K562 (cell line): Measurements from ENCODE around the gene CDC6. TPM values are rescaled to one million over a fixed set of nuclear protein-coding genes. Genes with fewer than 3 reads are reported as not detected.

ENCODE experiments used
- BRD4 ChIP-seq: fragments of 200-600 bp; sonication (generic); IDR thresholded peaks from 2 replicates; pipeline ENCODE4 v1.6.1; 2017; ENCODE audit warnings: inconsistent platforms
- CBX1 ChIP-seq: sonication (generic); IDR thresholded peaks from 2 replicates; pipeline ENCODE4 v1.6.1; 2016; ENCODE audit warnings: antibody characterized with exemption, low read depth, mild to moderate bottlenecking
- HDAC1 ChIP-seq, 2 experiments: fragments of 450-650 bp; IDR thresholded peaks; 2 replicates each; pipeline ENCODE4 v1.6.1; 2016 to 2017; ENCODE audit warnings: inconsistent platforms in 1 of 2, mild to moderate bottlenecking in 1 of 2, moderate library complexity in 1 of 2
- IFI16 ChIP-seq: fragments of 250-450 bp; sonication (Bioruptor Pico); IDR thresholded peaks from 2 replicates; pipeline ENCODE4 v2.1.2; 2022; ENCODE audit warnings: mild to moderate bottlenecking, inconsistent platforms
- LEF1 ChIP-seq: fragments of 450-650 bp; IDR thresholded peaks from 2 replicates; pipeline ENCODE4 v1.6.1; 2016; ENCODE audit warnings: mild to moderate bottlenecking
- PCBP1 ChIP-seq: fragments of 200-400 bp; formaldehyde crosslinking; IDR thresholded peaks from 2 replicates; pipeline ENCODE4 v1.6.1; 2018; ENCODE audit warnings: mild to moderate bottlenecking, low read depth, low read length; ENCODE audit not compliant: poor library complexity, severe bottlenecking
- PHF20 ChIP-seq: fragments of 450-650 bp; IDR thresholded peaks from 2 replicates; pipeline ENCODE4 v1.6.1; 2018; ENCODE audit not compliant: partially characterized antibody
- SP1 ChIP-seq: sonication (generic); formaldehyde crosslinking; IDR thresholded peaks from 2 replicates; pipeline ENCODE4 v1.8.1; 2022; ENCODE audit warnings: mild to moderate bottlenecking, missing genetic modification reagents
- WHSC1 ChIP-seq: IDR thresholded peaks from one replicate; pipeline ENCODE4 v1.6.1; 2012; ENCODE audit warnings: low read length, control low read depth, inconsistent platforms
- ZC3H8 ChIP-seq: fragments of 450-650 bp; IDR thresholded peaks from 2 replicates; pipeline ENCODE4 v1.6.1; 2017
- ZNF224 ChIP-seq: sonication (generic); formaldehyde crosslinking; IDR thresholded peaks from 2 replicates; pipeline ENCODE4 v1.8.0; 2022; ENCODE audit warnings: mild to moderate bottlenecking, missing genetic modification reagents
- ZNF583 ChIP-seq: fragments of 250-450 bp; sonication (Bioruptor Pico); IDR thresholded peaks from 2 replicates; pipeline ENCODE4 v1.4.0; 2020
- polyA plus RNA-seq, 8 experiments: library from polyadenylated mRNA; depleted of rRNA in 4 of 8; stranded (reverse) in 5 of 8; unstranded in 3 of 8; fragments of >200 nt; fragmentation: Nextera tagmentation in 2 of 8; fragmentation: Illumina TruSeq in 1 of 8; extraction: Ambion mirVana in 2 of 8; extraction: Trizol in 1 of 8; gene quantifications; 2 replicates each; pipeline versions ENCODE4 v1.2.1 to v1.2.3, GENCODE V29; 2011 to 2014; ENCODE audit warnings: inconsistent platforms in 1 of 8, missing spikeins in 1 of 8
- total RNA-seq, 7 experiments: library from RNA; depleted of rRNA in 6 of 7; stranded (reverse); fragments of >200 nt in 6 of 7; fragmentation: Illumina TruSeq in 2 of 7; extraction: Trizol in 2 of 7; gene quantifications; 2 replicates each; pipeline versions ENCODE4 v1.2.1 to v1.2.3, GENCODE V29; 2011 to 2021; ENCODE audit warnings: low replicate concordance in 1 of 7
- TF ChIP-seq, protein P1 (sequence below): sonication (generic); formaldehyde crosslinking; IDR thresholded peaks from 2 replicates; pipeline ENCODE4 v1.8.0; 2023; ENCODE audit warnings: mild to moderate bottlenecking, missing genetic modification reagents
- TF ChIP-seq, protein P2 (sequence below): sonication (generic); formaldehyde crosslinking; IDR thresholded peaks from 2 replicates; pipeline ENCODE4 v1.9.0; 2022; ENCODE audit warnings: mild to moderate bottlenecking, missing genetic modification reagents
- TF ChIP-seq, protein P3 (sequence below): fragments of 450-650 bp; IDR thresholded peaks from 2 replicates; pipeline ENCODE4 v1.6.1; 2018; ENCODE audit not compliant: partially characterized antibody
- TF ChIP-seq, protein P4 (sequence below): fragments of 450-650 bp; IDR thresholded peaks from 2 replicates; pipeline ENCODE4 v1.6.1; 2016
- TF ChIP-seq, protein P5 (sequence below), 2 experiments: fragments of 450-650 bp; IDR thresholded peaks; 2 replicates each; pipeline ENCODE4 v1.6.1; 2016

Gene CDC6
- total and polyA plus RNA-seq, 9 of the 15 experiments (the other 6 are each of a cell fraction or from before 2014, with no cell fraction given) = 29.6 to 141 (median 106) TPM

DNA sequence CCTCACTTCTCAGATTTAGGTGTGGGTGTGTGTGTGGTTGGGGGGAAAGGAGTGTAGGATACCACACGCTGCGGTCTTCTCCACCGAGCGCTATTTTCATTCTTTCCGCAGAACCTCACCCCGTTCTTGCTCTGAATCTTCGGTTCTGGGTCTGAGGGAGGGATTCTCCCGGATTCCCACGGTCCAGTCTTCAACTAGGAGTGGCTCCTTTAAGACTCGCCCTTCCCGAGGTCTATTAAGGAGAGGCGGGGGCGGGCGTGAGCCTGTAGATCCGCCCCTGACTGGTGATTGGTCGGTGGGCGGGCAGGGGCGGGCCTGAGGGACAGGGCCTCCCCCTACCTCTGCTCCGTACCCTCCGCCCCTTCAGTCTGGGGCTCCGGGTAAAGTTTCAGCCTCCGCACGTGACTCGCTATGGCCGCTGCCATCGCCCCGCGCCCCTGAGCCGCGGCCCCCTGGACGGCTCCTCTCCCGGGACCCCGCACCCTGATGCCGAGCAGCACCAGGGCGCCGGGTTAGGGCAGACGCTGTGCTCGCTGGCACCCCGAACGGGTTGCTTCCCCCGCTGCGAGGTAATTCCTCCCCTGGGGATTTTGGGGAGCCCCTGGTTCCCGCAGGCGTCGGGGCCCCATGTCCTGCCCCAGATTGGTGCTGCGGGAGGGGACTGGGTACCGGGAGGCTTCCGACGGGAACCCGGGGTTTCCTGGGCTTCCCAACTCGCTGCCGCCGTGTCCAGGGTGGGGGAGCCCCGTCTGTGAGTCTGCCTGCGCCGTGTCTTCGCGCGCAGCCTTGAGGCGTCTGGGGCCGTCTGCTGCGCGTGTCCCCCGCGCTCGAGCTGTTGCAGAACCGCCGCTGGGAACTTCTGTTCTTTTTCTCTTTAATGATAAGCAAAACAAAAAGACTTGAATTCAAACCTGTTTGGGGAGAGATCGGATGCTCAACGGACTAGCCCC lies 30.5 kb downstream of the CDC6 start (continued):
- TF ChIP-seq CBX1 (peak; percentile 36; the same call in 1 of the 2 replicates), SP1 (CRISPR knock-in tag) (peak; percentile 77), ZNF583 (CRISPR knock-in tag) (0 out of 2 replicates have a peak, but pooled peaks have one; percentile 47), ZC3H8 (no peak), ZNF224 (CRISPR knock-in tag) (no peak), IFI16 (CRISPR knock-in tag) (no peak), BRD4 (no peak), PCBP1 (peak; percentile 32), LEF1 (peak; percentile 36; the same call in 1 of the 2 replicates), PHF20 (peak; percentile 35), HDAC1 (IDR thresholded peaks at IDR 0.05) (peak in 1 of 2 experiments; percentile 76; a peak in 2 of 4 replicates), WHSC1 (no peak)
- TF ChIP-seq, protein P1, sequence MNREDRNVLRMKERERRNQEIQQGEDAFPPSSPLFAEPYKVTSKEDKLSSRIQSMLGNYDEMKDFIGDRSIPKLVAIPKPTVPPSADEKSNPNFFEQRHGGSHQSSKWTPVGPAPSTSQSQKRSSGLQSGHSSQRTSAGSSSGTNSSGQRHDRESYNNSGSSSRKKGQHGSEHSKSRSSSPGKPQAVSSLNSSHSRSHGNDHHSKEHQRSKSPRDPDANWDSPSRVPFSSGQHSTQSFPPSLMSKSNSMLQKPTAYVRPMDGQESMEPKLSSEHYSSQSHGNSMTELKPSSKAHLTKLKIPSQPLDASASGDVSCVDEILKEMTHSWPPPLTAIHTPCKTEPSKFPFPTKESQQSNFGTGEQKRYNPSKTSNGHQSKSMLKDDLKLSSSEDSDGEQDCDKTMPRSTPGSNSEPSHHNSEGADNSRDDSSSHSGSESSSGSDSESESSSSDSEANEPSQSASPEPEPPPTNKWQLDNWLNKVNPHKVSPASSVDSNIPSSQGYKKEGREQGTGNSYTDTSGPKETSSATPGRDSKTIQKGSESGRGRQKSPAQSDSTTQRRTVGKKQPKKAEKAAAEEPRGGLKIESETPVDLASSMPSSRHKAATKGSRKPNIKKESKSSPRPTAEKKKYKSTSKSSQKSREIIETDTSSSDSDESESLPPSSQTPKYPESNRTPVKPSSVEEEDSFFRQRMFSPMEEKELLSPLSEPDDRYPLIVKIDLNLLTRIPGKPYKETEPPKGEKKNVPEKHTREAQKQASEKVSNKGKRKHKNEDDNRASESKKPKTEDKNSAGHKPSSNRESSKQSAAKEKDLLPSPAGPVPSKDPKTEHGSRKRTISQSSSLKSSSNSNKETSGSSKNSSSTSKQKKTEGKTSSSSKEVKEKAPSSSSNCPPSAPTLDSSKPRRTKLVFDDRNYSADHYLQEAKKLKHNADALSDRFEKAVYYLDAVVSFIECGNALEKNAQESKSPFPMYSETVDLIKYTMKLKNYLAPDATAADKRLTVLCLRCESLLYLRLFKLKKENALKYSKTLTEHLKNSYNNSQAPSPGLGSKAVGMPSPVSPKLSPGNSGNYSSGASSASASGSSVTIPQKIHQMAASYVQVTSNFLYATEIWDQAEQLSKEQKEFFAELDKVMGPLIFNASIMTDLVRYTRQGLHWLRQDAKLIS (CRISPR knock-in tag) = no peak
- TF ChIP-seq, protein P2, sequence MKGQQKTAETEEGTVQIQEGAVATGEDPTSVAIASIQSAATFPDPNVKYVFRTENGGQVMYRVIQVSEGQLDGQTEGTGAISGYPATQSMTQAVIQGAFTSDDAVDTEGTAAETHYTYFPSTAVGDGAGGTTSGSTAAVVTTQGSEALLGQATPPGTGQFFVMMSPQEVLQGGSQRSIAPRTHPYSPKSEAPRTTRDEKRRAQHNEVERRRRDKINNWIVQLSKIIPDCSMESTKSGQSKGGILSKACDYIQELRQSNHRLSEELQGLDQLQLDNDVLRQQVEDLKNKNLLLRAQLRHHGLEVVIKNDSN (CRISPR knock-in tag) = peak; percentile 92
- TF ChIP-seq, protein P3, sequence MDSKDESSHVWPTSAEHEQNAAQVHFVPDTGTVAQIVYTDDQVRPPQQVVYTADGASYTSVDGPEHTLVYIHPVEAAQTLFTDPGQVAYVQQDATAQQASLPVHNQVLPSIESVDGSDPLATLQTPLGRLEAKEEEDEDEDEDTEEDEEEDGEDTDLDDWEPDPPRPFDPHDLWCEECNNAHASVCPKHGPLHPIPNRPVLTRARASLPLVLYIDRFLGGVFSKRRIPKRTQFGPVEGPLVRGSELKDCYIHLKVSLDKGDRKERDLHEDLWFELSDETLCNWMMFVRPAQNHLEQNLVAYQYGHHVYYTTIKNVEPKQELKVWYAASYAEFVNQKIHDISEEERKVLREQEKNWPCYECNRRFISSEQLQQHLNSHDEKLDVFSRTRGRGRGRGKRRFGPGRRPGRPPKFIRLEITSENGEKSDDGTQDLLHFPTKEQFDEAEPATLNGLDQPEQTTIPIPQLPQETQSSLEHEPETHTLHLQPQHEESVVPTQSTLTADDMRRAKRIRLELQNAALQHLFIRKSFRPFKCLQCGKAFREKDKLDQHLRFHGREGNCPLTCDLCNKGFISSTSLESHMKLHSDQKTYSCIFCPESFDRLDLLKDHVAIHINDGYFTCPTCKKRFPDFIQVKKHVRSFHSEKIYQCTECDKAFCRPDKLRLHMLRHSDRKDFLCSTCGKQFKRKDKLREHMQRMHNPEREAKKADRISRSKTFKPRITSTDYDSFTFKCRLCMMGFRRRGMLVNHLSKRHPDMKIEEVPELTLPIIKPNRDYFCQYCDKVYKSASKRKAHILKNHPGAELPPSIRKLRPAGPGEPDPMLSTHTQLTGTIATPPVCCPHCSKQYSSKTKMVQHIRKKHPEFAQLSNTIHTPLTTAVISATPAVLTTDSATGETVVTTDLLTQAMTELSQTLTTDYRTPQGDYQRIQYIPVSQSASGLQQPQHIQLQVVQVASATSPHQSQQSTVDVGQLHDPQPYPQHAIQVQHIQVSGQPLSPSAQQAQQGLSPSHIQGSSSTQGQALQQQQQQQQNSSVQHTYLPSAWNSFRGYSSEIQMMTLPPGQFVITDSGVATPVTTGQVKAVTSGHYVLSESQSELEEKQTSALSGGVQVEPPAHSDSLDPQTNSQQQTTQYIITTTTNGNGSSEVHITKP = peak; percentile 49
- TF ChIP-seq, protein P4, sequence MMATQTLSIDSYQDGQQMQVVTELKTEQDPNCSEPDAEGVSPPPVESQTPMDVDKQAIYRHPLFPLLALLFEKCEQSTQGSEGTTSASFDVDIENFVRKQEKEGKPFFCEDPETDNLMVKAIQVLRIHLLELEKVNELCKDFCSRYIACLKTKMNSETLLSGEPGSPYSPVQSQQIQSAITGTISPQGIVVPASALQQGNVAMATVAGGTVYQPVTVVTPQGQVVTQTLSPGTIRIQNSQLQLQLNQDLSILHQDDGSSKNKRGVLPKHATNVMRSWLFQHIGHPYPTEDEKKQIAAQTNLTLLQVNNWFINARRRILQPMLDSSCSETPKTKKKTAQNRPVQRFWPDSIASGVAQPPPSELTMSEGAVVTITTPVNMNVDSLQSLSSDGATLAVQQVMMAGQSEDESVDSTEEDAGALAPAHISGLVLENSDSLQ = peak; percentile 90
- TF ChIP-seq, protein P5, sequence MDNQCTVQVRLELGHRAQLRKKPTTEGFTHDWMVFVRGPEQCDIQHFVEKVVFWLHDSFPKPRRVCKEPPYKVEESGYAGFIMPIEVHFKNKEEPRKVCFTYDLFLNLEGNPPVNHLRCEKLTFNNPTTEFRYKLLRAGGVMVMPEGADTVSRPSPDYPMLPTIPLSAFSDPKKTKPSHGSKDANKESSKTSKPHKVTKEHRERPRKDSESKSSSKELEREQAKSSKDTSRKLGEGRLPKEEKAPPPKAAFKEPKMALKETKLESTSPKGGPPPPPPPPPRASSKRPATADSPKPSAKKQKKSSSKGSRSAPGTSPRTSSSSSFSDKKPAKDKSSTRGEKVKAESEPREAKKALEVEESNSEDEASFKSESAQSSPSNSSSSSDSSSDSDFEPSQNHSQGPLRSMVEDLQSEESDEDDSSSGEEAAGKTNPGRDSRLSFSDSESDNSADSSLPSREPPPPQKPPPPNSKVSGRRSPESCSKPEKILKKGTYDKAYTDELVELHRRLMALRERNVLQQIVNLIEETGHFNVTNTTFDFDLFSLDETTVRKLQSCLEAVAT (IDR thresholded peaks at IDR 0.05) = no peak
